HepG2 (cell line): Measurements from ENCODE around the gene LDB2. TPM values are rescaled to one million over a fixed set of nuclear protein-coding genes. Genes with fewer than 3 reads are reported as not detected.

Source experiments
- ATAC-seq: fragments of 200-7000 bp; cut with Tn5 transposase; 3 replicates; pipeline ENCODE4 v1.9.1; 2020; ENCODE audit warnings: mild to moderate bottlenecking, moderate library complexity
- BruUV-seq: library from RNA; stranded (reverse); fragments of 400-500 nt; replicated peaks from 2 replicates; lab custom pipeline; 2021; lab: Mats Ljungman, UMichigan
- CTCF ChIA-PET: fragments of 300-600 bp; formaldehyde crosslinking; extraction: SDS; loops from one replicate; lab custom pipeline; 2021; ENCODE audit warnings: low total read pairs, inconsistent platforms, low intra/inter-chr PET ratio; lab: Yijun Ruan, JAX
- POLR2A ChIA-PET: fragments of 350-600 bp; sonication (Branson Sonifier 250); formaldehyde crosslinking; loops from one replicate; lab custom pipeline; 2020; ENCODE audit warnings: antibody characterized with exemption, inconsistent platforms; lab: Yijun Ruan, JAX
- DNase-seq: peaks from one replicate; pipeline ENCODE4 v3.0.0-alpha.2; 2015; ENCODE audit warnings: low spot score
- FAIRE-seq: peaks from 3 replicates; lab custom pipeline; 2011; peaks lifted over from hg19 to GRCh38; lab: Jason Lieb, UNC
- H2AFZ ChIP-seq: one replicate; pipeline ENCODE4 v1.6.1; 2011; ENCODE audit warnings: low read length, inconsistent platforms
- H3K27ac ChIP-seq: fragments of 300-600 bp; 3 replicates; pipeline ENCODE4 v1.8.0; 2011; ENCODE audit warnings: mixed run types, mild to moderate bottlenecking, mixed read lengths, low read length, inconsistent platforms; ENCODE audit not compliant: insufficient read depth; ENCODE audit errors: extremely low read length
- H3K27me3 ChIP-seq, 2 experiments: fragments of 200-600 bp in 1 of 2; 2 replicates in 1 of 2; 3 replicates in 1 of 2; pipeline versions ENCODE4 v1.6.0 to v1.8.0; 2011; ENCODE audit warnings: low read length in 2 of 2, mild to moderate bottlenecking in 2 of 2, moderate library complexity in 2 of 2, inconsistent platforms in 1 of 2; ENCODE audit not compliant: insufficient read depth in 2 of 2, control insufficient read depth in 1 of 2
- H3K36me3 ChIP-seq, 2 experiments: fragments of 200-600 bp in 1 of 2; replicated peaks in 1 of 2; 2 replicates in 1 of 2; 3 replicates in 1 of 2; pipeline versions ENCODE4 v1.5.1 to v1.8.0; 2011; ENCODE audit warnings: low read length in 2 of 2, inconsistent platforms in 1 of 2; ENCODE audit not compliant: insufficient read depth in 2 of 2, control insufficient read depth in 1 of 2
- H3K4me1 ChIP-seq: 2 replicates; pipeline ENCODE4 v1.5.1; 2012; ENCODE audit warnings: low read length, inconsistent platforms; ENCODE audit not compliant: insufficient read depth
- H3K4me2 ChIP-seq: 2 replicates; pipeline ENCODE4 v1.6.0; 2011; ENCODE audit warnings: low read depth, low read length, inconsistent platforms
- H3K4me3 ChIP-seq, 3 experiments: fragments of 200-600 bp in 1 of 3; sonication (generic), shearing (Covaris generic) in 1 of 3; replicated peaks in 1 of 3; 2 replicates each; pipeline ENCODE4 v1.5.1; 2011 to 2016; ENCODE audit warnings: low read length in 3 of 3, inconsistent platforms in 2 of 3, low read depth in 2 of 3, mild to moderate bottlenecking in 2 of 3, control low read depth in 1 of 3, mixed read lengths in 1 of 3; ENCODE audit not compliant: insufficient read depth in 1 of 3
- H3K79me2 ChIP-seq: one replicate; pipeline ENCODE4 v1.6.1; 2011; ENCODE audit warnings: low read length, inconsistent platforms; ENCODE audit not compliant: insufficient read depth
- H3K9ac ChIP-seq: 2 replicates; pipeline ENCODE4 v1.6.0; 2011; ENCODE audit warnings: mild to moderate bottlenecking, low read depth, low read length, inconsistent platforms; ENCODE audit not compliant: insufficient read depth
- H3K9me3 ChIP-seq: 2 replicates; pipeline ENCODE4 v1.5.1; 2012; ENCODE audit warnings: mild to moderate bottlenecking, low read length
- H4K20me1 ChIP-seq: 2 replicates; pipeline ENCODE4 v1.6.0; 2011; ENCODE audit warnings: inconsistent platforms, mild to moderate bottlenecking, low read length, moderate library complexity; ENCODE audit not compliant: insufficient read depth
- ARNTL ChIP-seq: sonication (generic); formaldehyde crosslinking; IDR thresholded peaks from 2 replicates; pipeline ENCODE4 v1.4.0; 2020; ENCODE audit warnings: mild to moderate bottlenecking, missing genetic modification reagents
- CCAR2 ChIP-seq: fragments of 200-400 bp; formaldehyde crosslinking; optimal IDR thresholded peaks from 2 replicates; pipeline ENCODE3; 2018; ENCODE audit warnings: low read depth, mild to moderate bottlenecking, low read length, moderate library complexity
- HNF1A ChIP-seq, 2 experiments: sonication (generic) in 1 of 2; formaldehyde crosslinking in 1 of 2; IDR thresholded peaks; 2 replicates each; pipeline versions ENCODE4 v1.4.0 to v1.6.1; 2016 to 2020; ENCODE audit warnings: borderline replicate concordance in 1 of 2, low read depth in 1 of 2, mild to moderate bottlenecking in 1 of 2, missing genetic modification reagents in 1 of 2
- MLXIP ChIP-seq: sonication (generic); formaldehyde crosslinking; IDR thresholded peaks from 2 replicates; pipeline ENCODE4 v1.9.0; 2021; ENCODE audit warnings: missing genetic modification reagents, borderline replicate concordance
- MZF1 ChIP-seq: sonication (generic); formaldehyde crosslinking; IDR thresholded peaks from 2 replicates; pipeline ENCODE4 v1.8.1; 2023; ENCODE audit warnings: mild to moderate bottlenecking, missing genetic modification reagents, borderline replicate concordance
- POGZ ChIP-seq: sonication (generic); formaldehyde crosslinking; IDR thresholded peaks from 2 replicates; pipeline ENCODE4 v1.4.0; 2020; ENCODE audit warnings: mild to moderate bottlenecking, missing genetic modification reagents
- RARA ChIP-seq: IDR thresholded peaks from 2 replicates; pipeline ENCODE4 v1.6.1; 2016; ENCODE audit warnings: missing genetic modification reagents, missing compliant biosample characterization
- ZNF18 ChIP-seq: sonication (generic); formaldehyde crosslinking; IDR thresholded peaks from 2 replicates; pipeline ENCODE4 v1.8.0; 2022; ENCODE audit warnings: mild to moderate bottlenecking, missing genetic modification reagents; ENCODE audit not compliant: insufficient replicate concordance
- ZNF256 ChIP-seq: sonication (generic); formaldehyde crosslinking; conservative IDR thresholded peaks from 2 replicates; pipeline ENCODE4 v1.4.0; 2020; ENCODE audit warnings: missing genetic modification reagents
- ZNF563 ChIP-seq: sonication (generic); formaldehyde crosslinking; IDR thresholded peaks from 2 replicates; pipeline ENCODE4 v1.8.0; 2022; ENCODE audit warnings: mild to moderate bottlenecking, moderate library complexity, missing genetic modification reagents
- ZNF589 ChIP-seq: sonication (generic); formaldehyde crosslinking; conservative IDR thresholded peaks from 2 replicates; pipeline ENCODE4 v1.8.0; 2022; ENCODE audit warnings: mild to moderate bottlenecking, moderate library complexity, missing genetic modification reagents
- ZNF674 ChIP-seq: sonication (generic); formaldehyde crosslinking; IDR thresholded peaks from 2 replicates; pipeline ENCODE4 v1.5.0; 2020; ENCODE audit warnings: low read depth, mild to moderate bottlenecking, missing genetic modification reagents
- WGBS: methylation state at CpG from one replicate; pipeline ENCODE4 v1.1.6; 2017; ENCODE audit warnings: low lambda C conversion rate; 5-methylcytosine and 5-hydroxymethylcytosine counted together
- in situ Hi-C: cut with HindIII; loops from 2 replicates; pipeline ENCODE4 v1.10.0; 2017; ENCODE audit warnings: low pct_unique_long_range_greater_than_20kb; ENCODE audit not compliant: extremely low pct_ligation_motif_present
- intact Hi-C: fragments of 100-400 bp; cut with micrococcal nuclease; formaldehyde crosslinking; loops from one replicate; pipeline ENCODE4 v1.10.0; 2022; ENCODE audit not compliant: unreplicated experiment
- polyA plus RNA-seq, 8 experiments: library from polyadenylated mRNA; depleted of rRNA in 3 of 8; stranded (reverse) in 7 of 8; unstranded in 1 of 8; fragments of >200 nt; fragmentation: Illumina TruSeq in 4 of 8; extraction: Trizol in 4 of 8; gene quantifications; 2 replicates each; pipeline versions ENCODE4 v1.2.1 to v1.2.3, GENCODE V29; 2011 to 2016; ENCODE audit warnings: low read depth in 4 of 8, missing spikeins in 1 of 8, mixed read lengths in 1 of 8; ENCODE audit not compliant: insufficient read depth in 1 of 8
- total RNA-seq, 5 experiments: library from RNA; depleted of rRNA; stranded (reverse); fragments of >200 nt; fragmentation: Illumina TruSeq; extraction: Trizol; gene quantifications; 2 replicates each; pipeline ENCODE4 v1.2.3, GENCODE V29; 2016; ENCODE audit warnings: low read depth in 1 of 5
- TF ChIP-seq, protein P1 (sequence below): sonication (generic); formaldehyde crosslinking; IDR thresholded peaks from 2 replicates; pipeline ENCODE4 v1.4.0; 2020; ENCODE audit warnings: missing genetic modification reagents

LDB2 gene
- total and polyA plus RNA-seq, 2 of the 13 experiments (the other 11 are each of a cell fraction or from before 2014, with no cell fraction given): not detected

- ChIA-PET CTCF (no interaction called here), POLR2A (no interaction called here)
- Histone ChIP-seq H3K4me1 (no peaks in the 10 kb centered on the region), H3K36me3 (no peaks in the 10 kb centered on the region), H4K20me1 (no peaks in the 10 kb centered on the region), H2AFZ (no peak overlapping the region), H3K27ac (no peak overlapping the region)
- no peak for TF ChIP-seq ZNF563
- TF ChIP-seq ZNF589 (CRISPR knock-in tag): no peak
- TF ChIP-seq, protein P1, sequence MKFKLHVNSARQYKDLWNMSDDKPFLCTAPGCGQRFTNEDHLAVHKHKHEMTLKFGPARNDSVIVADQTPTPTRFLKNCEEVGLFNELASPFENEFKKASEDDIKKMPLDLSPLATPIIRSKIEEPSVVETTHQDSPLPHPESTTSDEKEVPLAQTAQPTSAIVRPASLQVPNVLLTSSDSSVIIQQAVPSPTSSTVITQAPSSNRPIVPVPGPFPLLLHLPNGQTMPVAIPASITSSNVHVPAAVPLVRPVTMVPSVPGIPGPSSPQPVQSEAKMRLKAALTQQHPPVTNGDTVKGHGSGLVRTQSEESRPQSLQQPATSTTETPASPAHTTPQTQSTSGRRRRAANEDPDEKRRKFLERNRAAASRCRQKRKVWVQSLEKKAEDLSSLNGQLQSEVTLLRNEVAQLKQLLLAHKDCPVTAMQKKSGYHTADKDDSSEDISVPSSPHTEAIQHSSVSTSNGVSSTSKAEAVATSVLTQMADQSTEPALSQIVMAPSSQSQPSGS: no peak
- no peak for TF ChIP-seq POGZ
- TF ChIP-seq MLXIP (CRISPR knock-in tag): no peak
- no peak for TF ChIP-seq CCAR2
- TF ChIP-seq MZF1 (CRISPR knock-in tag): no peak
- TF ChIP-seq ZNF674: no peak
- TF ChIP-seq HNF1A (IDR thresholded peaks at IDR 0.05; ENCODE audit: low read depth): no peak
- no peak for TF ChIP-seq HNF1A (CRISPR knock-in tag; IDR thresholded peaks at IDR 0.05; ENCODE audit: borderline replicate concordance)
- TF ChIP-seq RARA (CRISPR knock-in tag): no peak
- no peak for TF ChIP-seq ZNF18 (CRISPR knock-in tag)
- TF ChIP-seq ARNTL (CRISPR knock-in tag): no peak
- no peak for TF ChIP-seq ZNF256 (CRISPR knock-in tag)
- TF ChIP-seq, all 625 proteins: peak for 0
- no TSS peak for BruUV-seq
- Histone ChIP-seq H3K9ac (no peak overlapping the region), H3K27me3 (no peaks in the 10 kb centered on the region), H3K9me3 (no peaks in the 10 kb centered on the region), H3K79me2 (no peaks in the 10 kb centered on the region), H3K4me3 (no peak overlapping the region), H3K4me2 (no peak overlapping the region)
- DNase-seq: no peak
- no peak for FAIRE-seq
- intact Hi-C loops: no loop called here
- in situ Hi-C loops: no loop called here
- 6% methylated on average over 7 of the region's 7 CpGs for WGBS
- no peak for ATAC-seq
Observed at GRCh38 chr4:16607241-16608066, 291.0 kb downstream of the LDB2 start.
